ENCODE data around the gene KIDINS220.
A peak's percentile ranks its signal among the peaks of the same experiment; 100 is the strongest.

The KIDINS220 gene

GRCh38 chr2:8685697-8686358 lies 151.6 kb downstream of the KIDINS220 start:
- Histone ChIP-seq H3K4me3 (ENCODE audit: low read depth, low read length) (peak overlapping the region; percentile 51), H3K27me3 (ENCODE audit: insufficient read depth, low read depth, severe bottlenecking) (no peaks in the 10 kb centered on the region), H3K9me3 (ENCODE audit: severe bottlenecking) (no peaks in the 10 kb centered on the region), H3K36me3 (peaks cover 8% of the 10 kb centered on the region), H3K27ac (peak overlapping the region; percentile 75)
- TF ChIP-seq CTCF (IDR thresholded peaks at IDR 0.05; ENCODE audit: low read depth, low read length), result peak; percentile 93
- peak; percentile 71 for DNase-seq

DNA sequence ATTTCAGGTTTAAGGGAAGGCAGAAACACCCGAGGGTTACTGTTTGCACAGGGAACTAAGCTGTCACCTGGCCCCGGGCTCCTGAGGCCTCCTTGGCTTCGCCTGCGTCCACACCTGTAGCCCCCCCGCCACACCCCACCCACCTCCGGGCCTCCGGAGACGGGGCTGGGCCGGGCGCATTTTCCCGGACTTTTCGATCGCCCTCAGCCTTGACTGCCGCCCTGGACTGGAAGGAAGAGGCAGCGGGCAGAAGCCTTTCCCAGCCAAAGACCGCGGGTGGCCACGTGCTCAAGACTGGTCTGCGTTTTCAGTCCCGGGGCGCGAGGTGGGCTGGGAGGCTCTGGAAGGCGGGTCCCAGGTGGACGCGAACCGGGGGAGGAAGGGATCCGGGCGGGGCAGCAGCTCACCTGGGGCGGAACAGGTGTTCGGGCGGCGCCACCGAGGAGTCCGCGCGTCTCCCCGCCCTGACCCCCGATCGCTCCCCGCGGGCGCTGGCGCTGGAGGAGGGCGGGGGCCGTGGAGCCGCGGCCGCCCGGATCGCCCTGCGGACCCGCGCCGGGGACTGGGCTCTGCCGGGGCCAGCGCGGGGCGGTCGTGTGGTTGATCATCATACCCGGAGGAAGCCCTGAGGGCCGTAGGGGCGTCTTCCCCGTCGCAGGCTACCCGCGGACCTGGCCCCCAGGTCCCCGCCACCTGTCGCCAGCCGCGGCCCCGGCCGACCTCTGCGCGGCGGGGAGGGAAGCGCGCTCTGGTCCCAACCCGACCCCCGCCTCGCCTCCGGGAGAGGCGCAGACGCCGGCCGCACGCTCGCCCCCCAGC lies 152.3 kb downstream of the KIDINS220 start:
- H3K27ac ChIP-seq, result peak overlapping the region; percentile 75
- TF ChIP-seq CTCF (IDR thresholded peaks at IDR 0.05; ENCODE audit: low read depth, low read length), result no peak
- DNase-seq, result peak; percentile 73
- no peaks in the 10 kb centered on the region for H3K27me3 ChIP-seq (ENCODE audit: insufficient read depth, low read depth, severe bottlenecking)
- H3K4me3 ChIP-seq (ENCODE audit: low read depth, low read length), result peak overlapping the region; percentile 51
- no peaks in the 10 kb centered on the region for H3K9me3 ChIP-seq (ENCODE audit: severe bottlenecking)
- H3K36me3 ChIP-seq, result peaks cover 8% of the 10 kb centered on the region

DNA sequence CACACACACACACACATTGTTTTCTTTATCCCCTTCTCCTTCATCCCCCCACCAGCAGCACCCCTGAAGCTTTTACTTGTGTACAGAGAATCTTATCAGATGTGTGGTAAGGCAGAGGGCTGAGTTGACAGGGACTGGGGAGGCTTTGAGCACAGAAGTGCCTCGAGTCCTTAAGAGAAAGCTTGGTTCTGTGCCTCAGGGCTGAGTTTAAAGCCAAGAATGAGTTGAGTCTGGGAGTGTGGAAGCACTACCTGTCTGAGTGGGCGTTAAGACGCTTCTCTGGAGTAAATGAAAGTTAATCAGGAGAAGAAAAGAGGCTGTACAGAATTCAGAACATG lies 152.9 kb downstream of the KIDINS220 start:
- peak overlapping the region; percentile 75; the same call in 1 of the 2 replicates for H3K27ac ChIP-seq

DNA sequence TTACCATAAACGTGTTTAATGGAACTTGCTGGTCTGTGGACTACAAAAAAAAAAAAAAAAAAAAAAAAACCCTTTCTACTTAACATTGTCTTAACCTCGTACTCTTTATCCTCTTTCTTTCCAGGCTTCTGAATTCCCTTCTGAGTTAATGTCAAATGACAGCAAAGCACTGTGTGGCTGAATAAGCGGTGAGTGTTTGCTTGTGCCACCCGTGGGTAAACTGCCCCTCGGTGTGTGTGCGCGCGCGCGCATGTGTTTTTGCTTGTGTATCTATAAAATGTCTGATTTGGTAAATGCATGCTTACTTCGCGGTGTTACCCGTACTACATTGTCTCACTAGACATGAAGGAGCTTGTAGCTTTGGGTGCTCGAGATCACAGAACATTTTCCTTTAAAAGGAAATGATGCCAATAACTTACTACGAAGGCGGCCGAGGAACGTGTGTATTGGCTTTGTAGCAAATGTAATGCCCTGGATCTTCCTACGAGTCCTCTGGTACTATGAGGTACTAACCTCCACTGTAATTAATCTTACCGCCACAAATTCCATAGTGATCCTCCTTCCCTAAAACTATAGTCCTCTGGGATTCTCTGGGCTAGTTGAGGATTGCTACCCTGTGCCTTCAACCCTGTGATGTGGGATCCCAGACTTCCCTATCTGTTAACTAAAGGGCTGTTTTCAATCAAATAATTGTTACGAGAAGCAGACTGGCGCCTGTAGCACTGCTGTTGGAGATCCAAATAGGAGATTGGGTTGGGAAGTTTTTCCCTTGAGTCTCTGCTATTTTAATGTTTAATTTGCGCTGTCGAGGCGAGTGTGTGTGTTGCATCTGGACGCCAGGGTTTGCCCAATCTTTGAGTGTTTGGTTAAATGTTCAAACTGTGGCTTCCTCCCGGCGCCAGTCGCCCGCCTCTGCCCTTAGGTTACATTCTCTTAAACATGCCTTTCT lies 154.4 kb downstream of the KIDINS220 start:
- Histone ChIP-seq H3K36me3 (peaks cover 9% of the 10 kb centered on the region), H3K27ac (peak overlapping the region; percentile 35), H3K4me3 (ENCODE audit: low read depth, low read length) (peak overlapping the region; percentile 58), H3K27me3 (ENCODE audit: insufficient read depth, low read depth, severe bottlenecking) (no peaks in the 10 kb centered on the region), H3K9me3 (ENCODE audit: severe bottlenecking) (no peaks in the 10 kb centered on the region)
- no peak for TF ChIP-seq CTCF (IDR thresholded peaks at IDR 0.05; ENCODE audit: low read depth, low read length)
- DNase-seq, result peak; percentile 39

More for the DNA sequence above, 152.9 kb downstream of the KIDINS220 start:
- H3K27me3 ChIP-seq (ENCODE audit: insufficient read depth, low read depth, severe bottlenecking), result no peaks in the 10 kb centered on the region
- H3K4me3 ChIP-seq (ENCODE audit: low read depth, low read length), result peak overlapping the region; percentile 51
- no peak for TF ChIP-seq CTCF (IDR thresholded peaks at IDR 0.05; ENCODE audit: low read depth, low read length)
- DNase-seq, result peak; percentile 20
- H3K9me3 ChIP-seq (ENCODE audit: severe bottlenecking), result no peaks in the 10 kb centered on the region
- peaks cover 8% of the 10 kb centered on the region for H3K36me3 ChIP-seq

DNA sequence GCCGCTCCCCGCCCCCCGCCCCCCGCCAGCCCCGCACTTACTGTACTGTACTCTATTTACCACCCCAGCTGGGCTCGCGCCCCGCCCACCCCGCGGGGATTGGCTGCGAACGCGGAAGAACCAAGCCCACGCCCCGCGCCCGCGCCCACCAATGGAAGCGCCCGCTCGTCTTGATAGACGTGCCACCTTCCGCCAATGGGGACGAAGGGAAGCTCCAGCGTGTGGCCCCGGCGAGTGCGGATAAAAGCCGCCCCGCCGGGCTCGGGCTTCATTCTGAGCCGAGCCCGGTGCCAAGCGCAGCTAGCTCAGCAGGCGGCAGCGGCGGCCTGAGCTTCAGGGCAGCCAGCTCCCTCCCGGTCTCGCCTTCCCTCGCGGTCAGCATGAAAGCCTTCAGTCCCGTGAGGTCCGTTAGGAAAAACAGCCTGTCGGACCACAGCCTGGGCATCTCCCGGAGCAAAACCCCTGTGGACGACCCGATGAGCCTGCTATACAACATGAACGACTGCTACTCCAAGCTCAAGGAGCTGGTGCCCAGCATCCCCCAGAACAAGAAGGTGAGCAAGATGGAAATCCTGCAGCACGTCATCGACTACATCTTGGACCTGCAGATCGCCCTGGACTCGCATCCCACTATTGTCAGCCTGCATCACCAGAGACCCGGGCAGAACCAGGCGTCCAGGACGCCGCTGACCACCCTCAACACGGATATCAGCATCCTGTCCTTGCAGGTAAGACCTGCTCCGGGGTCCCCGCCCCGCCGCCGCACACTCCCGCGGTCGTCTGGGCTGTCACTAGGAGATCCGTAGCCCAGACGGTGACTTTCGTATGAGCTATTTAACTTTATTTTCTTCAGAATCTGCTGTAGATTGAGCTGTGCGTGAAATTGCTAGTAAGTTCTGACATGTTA lies 155.4 kb downstream of the KIDINS220 start, which contains the start of gene ID2:
ID2 (plus strand) TSS at position 271 of the 907 bp plus-strand sequence; CDS start at position 381, 110 bp downstream.
- DNase-seq, result peak; percentile 100

More for the DNA sequence above, 155.4 kb downstream of the KIDINS220 start, which contains the start of gene ID2:
- no peaks in the 10 kb centered on the region for H3K9me3 ChIP-seq (ENCODE audit: severe bottlenecking)
- H3K27me3 ChIP-seq (ENCODE audit: insufficient read depth, low read depth, severe bottlenecking), result no peaks in the 10 kb centered on the region
- H3K27ac ChIP-seq, result peak within 1 kb of the TSS; percentile 100
- 0 out of 2 replicates have a peak, but pooled peaks have one; percentile 9 for TF ChIP-seq CTCF (IDR thresholded peaks at IDR 0.05; ENCODE audit: low read depth, low read length)
- peak within 1 kb of the TSS; percentile 81 for H3K4me3 ChIP-seq (ENCODE audit: low read depth, low read length)
- peaks cover 11% of the 10 kb centered on the region for H3K36me3 ChIP-seq
